MCF 10A (cell line): ENCODE data around the gene ADM2. TPM values are rescaled to one million over a fixed set of nuclear protein-coding genes. Genes with fewer than 3 reads are reported as not detected.
"Not testable (repeated sequence)": the region's sequence is repeated elsewhere in the genome, so short reads cannot be mapped to it uniquely, and the experiment has no call there.

Experiments
- Bru-seq: library from RNA; stranded (reverse); fragments of 400-500 nt; gene quantifications from one replicate; lab custom pipeline; 2021; lab: Mats Ljungman, UMichigan
- BruChase-seq, 2 experiments: library from RNA; stranded (reverse); fragments of 400-500 nt; gene quantifications; one replicate each; lab custom pipeline; 2021; lab: Mats Ljungman, UMichigan
- BruUV-seq: library from RNA; stranded (reverse); fragments of 400-500 nt; replicated peaks from 2 replicates; lab custom pipeline; 2021; lab: Mats Ljungman, UMichigan
- CTCF ChIA-PET: fragments of 300-600 bp; sonication (Branson Sonifier 250); formaldehyde crosslinking; extraction: SDS; loops from one replicate; lab custom pipeline; 2021; ENCODE audit warnings: antibody characterized with exemption, inconsistent platforms; lab: Yijun Ruan, JAX
- POLR2A ChIA-PET: fragments of 300-600, 350-650 bp; sonication (Branson Sonifier 250); formaldehyde crosslinking; extraction: SDS; loops from one replicate; lab custom pipeline; 2020; ENCODE audit warnings: antibody characterized with exemption, inconsistent platforms; lab: Yijun Ruan, JAX
- DNase-seq: peaks from one replicate; pipeline ENCODE4 v3.0.0-alpha.2; 2018; ENCODE audit not compliant: unreplicated experiment
- H3K27ac Mint-ChIP-seq: one replicate; pipeline ENCODE4 v1.8.0; 2022; ENCODE audit warnings: mild to moderate bottlenecking, low read depth, mixed read lengths; ENCODE audit not compliant: unreplicated experiment
- H3K27me3 Mint-ChIP-seq: one replicate; pipeline ENCODE4 v1.8.0; 2022; ENCODE audit warnings: mixed read lengths; ENCODE audit not compliant: insufficient read depth, unreplicated experiment
- H3K36me3 Mint-ChIP-seq: one replicate; pipeline ENCODE4 v1.8.0; 2022; ENCODE audit warnings: mild to moderate bottlenecking, moderate library complexity, mixed read lengths; ENCODE audit not compliant: insufficient read depth, unreplicated experiment
- H3K4me1 Mint-ChIP-seq: one replicate; pipeline ENCODE4 v1.8.0; 2022; ENCODE audit warnings: mixed read lengths; ENCODE audit not compliant: insufficient read depth, unreplicated experiment
- H3K4me3 Mint-ChIP-seq: one replicate; pipeline ENCODE4 v1.8.0; 2022; ENCODE audit warnings: mild to moderate bottlenecking, moderate library complexity, mixed read lengths; ENCODE audit not compliant: unreplicated experiment
- H3K9me3 Mint-ChIP-seq: one replicate; pipeline ENCODE4 v1.8.0; 2022; ENCODE audit warnings: mixed read lengths; ENCODE audit not compliant: unreplicated experiment
- intact Hi-C: fragments of 100-400 bp; cut with micrococcal nuclease; formaldehyde crosslinking; loops from 2 replicates; pipeline ENCODE4 v1.14.1; 2022
- long read RNA-seq: library from polyadenylated mRNA; stranded (forward); transcript quantifications from one replicate; pipeline ENCODE4 v2.0.0, GENCODE V29; 2022
- total RNA-seq: library from RNA; stranded (reverse); gene quantifications from 2 replicates; pipeline ENCODE4 v1.2.3, GENCODE V29; 2022
- TF ChIP-seq, protein P1 (sequence below): fragments of 200-600 bp; IDR thresholded peaks from one replicate; pipeline ENCODE4 v1.8.0; 2022; ENCODE audit warnings: antibody characterized with exemption, mild to moderate bottlenecking; ENCODE audit not compliant: unreplicated experiment

The ADM2 gene, protein sequence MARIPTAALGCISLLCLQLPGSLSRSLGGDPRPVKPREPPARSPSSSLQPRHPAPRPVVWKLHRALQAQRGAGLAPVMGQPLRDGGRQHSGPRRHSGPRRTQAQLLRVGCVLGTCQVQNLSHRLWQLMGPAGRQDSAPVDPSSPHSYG
- total RNA-seq (35.4 and 39.7 TPM in 2 replicates), Bru-seq, nascent RNA (percentile 79 among the genes with signal in this experiment), BruChase-seq, experiment 1, labeled RNA remaining after a 6-hour chase (percentile 87 among the genes with signal in this experiment), BruChase-seq, experiment 2, labeled RNA remaining after a 2-hour chase (percentile 90 among the genes with signal in this experiment)
- long read RNA-seq, full-length matches to known transcripts = 64 of 114 reads
- long read RNA-seq, partial matches to known transcripts = 0 of 114 reads
- long read RNA-seq, other reads (novel, unspliced or antisense) = 50 of 114 reads

DNA sequence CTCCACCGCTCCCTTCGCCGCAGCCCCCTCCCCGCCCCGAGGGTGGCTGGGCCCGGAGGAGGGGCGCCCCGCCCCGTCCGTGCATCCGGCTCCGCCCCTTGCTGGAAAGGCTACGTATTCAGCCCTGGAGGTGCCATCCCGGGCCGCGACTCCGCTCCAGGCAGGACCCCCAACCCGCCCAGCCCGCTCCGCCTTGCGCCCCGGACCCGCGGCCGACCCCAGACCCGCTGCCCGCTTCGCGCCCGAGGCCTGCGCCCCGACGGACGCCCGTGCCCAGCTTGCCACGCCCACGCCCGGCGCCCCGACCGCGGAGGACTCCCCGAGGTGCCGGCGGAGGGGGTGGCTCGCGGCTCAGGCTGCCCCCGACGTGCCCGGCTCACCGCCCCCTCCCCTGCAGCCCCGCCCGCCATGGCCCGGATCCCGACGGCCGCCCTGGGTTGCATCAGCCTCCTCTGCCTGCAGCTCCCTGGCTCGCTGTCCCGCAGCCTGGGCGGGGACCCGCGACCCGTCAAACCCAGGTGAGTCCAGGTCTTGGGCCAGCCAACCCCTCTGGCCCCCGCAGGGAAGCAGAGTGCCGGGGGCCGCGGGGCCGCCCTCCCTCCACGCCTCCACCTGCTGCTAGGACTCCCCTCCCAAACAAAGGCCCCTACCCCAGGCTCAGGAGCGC, at the start of gene ADM2:
Gene ADM2, plus strand, starts transcription at position 104 of the 667 bp plus-strand sequence. Its CDS starts 305 bp downstream, at position 409.
- no TSS peak for BruUV-seq
- H3K36me3 Mint-ChIP-seq = no peaks in the 10 kb centered on the region
- DNase-seq = no peak

DNA sequence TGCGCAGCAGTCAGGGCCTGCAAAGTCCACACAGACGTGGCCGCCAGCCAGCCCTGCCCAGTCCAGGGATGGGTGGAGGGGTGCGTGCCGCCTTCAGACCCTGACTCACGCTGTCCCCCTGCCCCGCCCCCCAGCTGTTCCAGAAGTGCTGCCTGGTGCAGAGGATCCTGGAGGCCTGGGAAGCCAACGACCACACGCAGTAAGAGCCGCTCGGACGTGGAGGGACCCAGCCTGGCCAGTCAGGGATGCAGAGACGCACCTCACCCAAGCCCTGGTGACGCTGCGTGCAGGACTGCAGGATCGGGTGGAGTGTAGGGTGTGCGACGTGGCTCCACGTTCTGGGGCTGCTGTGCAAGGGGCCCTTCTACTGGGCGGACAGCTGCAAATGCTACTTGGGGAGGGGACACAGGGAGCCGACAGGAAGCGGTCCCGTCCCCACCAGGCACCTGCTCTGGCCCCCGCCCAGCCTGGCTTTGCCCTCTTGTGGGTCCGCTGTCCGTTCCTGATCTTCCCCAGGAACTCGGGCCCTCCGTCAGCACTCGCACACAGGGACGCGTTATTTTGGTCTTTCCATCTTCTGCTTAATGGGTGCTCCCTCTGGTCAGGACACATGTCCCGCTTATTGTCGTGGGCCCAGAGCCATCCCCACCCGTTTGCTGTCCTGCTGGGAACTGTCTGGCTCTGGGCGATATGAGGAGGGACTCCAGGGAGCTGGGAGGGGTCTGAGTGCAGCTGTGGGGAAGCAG, 49.0 kb upstream of the ADM2 start:
- no peak overlapping the region for H3K27ac Mint-ChIP-seq
- no peak for DNase-seq
- ChIA-PET CTCF (no interaction called here), POLR2A (no interaction called here)
- no peak overlapping the region for H3K4me3 Mint-ChIP-seq
- TF ChIP-seq, protein P1, sequence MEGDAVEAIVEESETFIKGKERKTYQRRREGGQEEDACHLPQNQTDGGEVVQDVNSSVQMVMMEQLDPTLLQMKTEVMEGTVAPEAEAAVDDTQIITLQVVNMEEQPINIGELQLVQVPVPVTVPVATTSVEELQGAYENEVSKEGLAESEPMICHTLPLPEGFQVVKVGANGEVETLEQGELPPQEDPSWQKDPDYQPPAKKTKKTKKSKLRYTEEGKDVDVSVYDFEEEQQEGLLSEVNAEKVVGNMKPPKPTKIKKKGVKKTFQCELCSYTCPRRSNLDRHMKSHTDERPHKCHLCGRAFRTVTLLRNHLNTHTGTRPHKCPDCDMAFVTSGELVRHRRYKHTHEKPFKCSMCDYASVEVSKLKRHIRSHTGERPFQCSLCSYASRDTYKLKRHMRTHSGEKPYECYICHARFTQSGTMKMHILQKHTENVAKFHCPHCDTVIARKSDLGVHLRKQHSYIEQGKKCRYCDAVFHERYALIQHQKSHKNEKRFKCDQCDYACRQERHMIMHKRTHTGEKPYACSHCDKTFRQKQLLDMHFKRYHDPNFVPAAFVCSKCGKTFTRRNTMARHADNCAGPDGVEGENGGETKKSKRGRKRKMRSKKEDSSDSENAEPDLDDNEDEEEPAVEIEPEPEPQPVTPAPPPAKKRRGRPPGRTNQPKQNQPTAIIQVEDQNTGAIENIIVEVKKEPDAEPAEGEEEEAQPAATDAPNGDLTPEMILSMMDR = no peak
- BruUV-seq = no TSS peak
- H3K36me3 Mint-ChIP-seq = peaks cover 68% of the 10 kb centered on the region
- no peaks in the 10 kb centered on the region for H3K9me3 Mint-ChIP-seq
- H3K4me1 Mint-ChIP-seq = no peaks in the 10 kb centered on the region
- intact Hi-C loops = no loop called here
- no peaks in the 10 kb centered on the region for H3K27me3 Mint-ChIP-seq

More for the DNA sequence above, at the start of gene ADM2:
- TF ChIP-seq, protein P1 = no peak
- H3K4me1 Mint-ChIP-seq = peaks cover 24% of the 10 kb centered on the region
- ChIA-PET POLR2A (no interaction called here), CTCF (no interaction called here)
- intact Hi-C loops = no loop called here
- no peaks in the 10 kb centered on the region for H3K9me3 Mint-ChIP-seq
- no peaks in the 10 kb centered on the region for H3K27me3 Mint-ChIP-seq
- peak within 1 kb of the TSS; percentile 67 for H3K4me3 Mint-ChIP-seq
- H3K27ac Mint-ChIP-seq = no peak within 1 kb of the TSS

DNA sequence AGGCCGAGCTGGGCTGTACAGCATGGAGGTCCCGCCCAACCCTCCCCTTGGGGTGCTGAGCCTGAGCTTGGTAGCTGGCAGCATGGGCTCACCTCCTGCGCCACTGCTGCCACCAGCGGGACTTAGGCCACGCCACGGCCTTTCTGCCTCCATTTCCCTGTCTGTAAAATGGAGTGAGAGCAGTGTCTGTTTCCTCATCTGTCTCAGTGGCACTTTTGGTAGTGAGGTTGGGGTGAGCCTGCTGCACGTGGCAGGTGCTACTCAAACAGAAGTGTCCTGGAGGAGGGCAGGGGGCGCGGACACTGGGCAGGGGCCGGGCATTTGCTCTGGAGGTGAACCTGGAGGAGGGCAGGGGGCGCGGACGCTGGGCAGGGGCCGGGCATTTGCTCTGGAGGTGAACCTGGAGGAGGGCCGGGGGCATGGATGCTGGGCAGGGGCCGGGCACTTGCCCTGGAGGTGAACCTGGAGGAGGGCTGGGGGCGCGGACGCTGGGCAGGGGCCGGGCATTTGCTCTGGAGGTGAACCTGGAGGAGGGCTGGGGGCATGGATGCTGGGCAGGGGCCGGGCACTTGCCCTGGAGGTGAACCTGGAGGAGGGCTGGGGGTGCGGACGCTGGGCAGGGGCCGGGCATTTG, 48.3 kb upstream of the ADM2 start:
- intact Hi-C loops, H3K27ac Mint-ChIP-seq, POLR2A ChIA-PET, H3K4me1 Mint-ChIP-seq, CTCF ChIA-PET, H3K4me3 Mint-ChIP-seq, H3K27me3 Mint-ChIP-seq, DNase-seq, H3K9me3 Mint-ChIP-seq, BruUV-seq: not testable (repeated sequence)
- peaks cover 61% of the 10 kb centered on the region for H3K36me3 Mint-ChIP-seq

DNA sequence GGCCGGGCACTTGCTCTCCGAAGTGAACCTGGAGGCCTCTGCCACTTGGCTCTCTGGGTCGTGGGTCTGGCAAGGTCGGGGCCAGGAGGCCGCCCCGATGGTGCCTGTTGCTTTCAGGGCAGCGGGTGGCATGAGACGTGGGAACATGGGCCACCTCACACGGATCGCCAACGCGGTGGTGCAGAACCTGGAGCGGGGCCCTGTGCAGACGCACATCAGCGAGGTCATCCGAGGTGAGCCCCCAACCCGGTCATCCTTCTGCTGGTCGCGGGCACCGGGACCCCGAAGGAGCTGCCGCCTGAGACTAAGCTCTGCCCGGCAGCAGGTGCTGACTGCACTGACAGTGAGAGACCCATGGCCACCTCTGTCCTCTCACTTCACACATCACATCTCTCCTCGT, 46.5 kb upstream of the ADM2 start:
- TF ChIP-seq, protein P1 = no peak
- no peak overlapping the region for H3K4me3 Mint-ChIP-seq
- H3K27me3 Mint-ChIP-seq = no peaks in the 10 kb centered on the region
- DNase-seq = no peak
- peaks cover 48% of the 10 kb centered on the region for H3K36me3 Mint-ChIP-seq
- POLR2A ChIA-PET = no interaction called here
- H3K27ac Mint-ChIP-seq = no peak overlapping the region
- intact Hi-C loops = no loop called here
- no TSS peak for BruUV-seq
- H3K9me3 Mint-ChIP-seq = no peaks in the 10 kb centered on the region
- no peaks in the 10 kb centered on the region for H3K4me1 Mint-ChIP-seq
- CTCF ChIA-PET = interaction anchor here (0.9 kb wide), 1 partner anchor 183 kb away, joined by 3 read pairs; no protein-coding TSS in a partner anchor
